ENCODE data around the gene SNRPB.
"Not testable (repeated sequence)": the region's sequence is repeated elsewhere in the genome, so short reads cannot be mapped to it uniquely, and the experiment has no call there.

Gene SNRPB

GRCh38 chr20:2470423-2471193 lies at the start of gene SNRPB:
SNRPB (minus strand) TSS chr20:2470789; CDS start chr20:2470690, 99 bp downstream.
- DNase-seq (ENCODE audit: low spot score), result peak; percentile 95

GRCh38 chr20:2519115-2519809 lies 48.7 kb upstream of the SNRPB start:
- no peak for DNase-seq (ENCODE audit: low spot score)

- DNase-seq (ENCODE audit: low spot score), result no peak
Observed at GRCh38 chr20:2518558-2518957, 48.0 kb upstream of the SNRPB start.

GRCh38 chr20:2518096-2518495 lies 47.5 kb upstream of the SNRPB start:
- DNase-seq (ENCODE audit: low spot score), result no peak

- DNase-seq (ENCODE audit: low spot score), result no peak
Observed at GRCh38 chr20:2516399-2516798, 45.8 kb upstream of the SNRPB start.

- no peak for DNase-seq (ENCODE audit: low spot score)
Observed at GRCh38 chr20:2515203-2515602, 44.6 kb upstream of the SNRPB start.

GRCh38 chr20:2509794-2510193 lies 39.2 kb upstream of the SNRPB start:
- DNase-seq (ENCODE audit: low spot score), result no peak

GRCh38 chr20:2509468-2509781 lies 38.8 kb upstream of the SNRPB start:
- DNase-seq (ENCODE audit: low spot score), result no peak

- peak; percentile 88 for DNase-seq (ENCODE audit: low spot score)
Observed at GRCh38 chr20:2508631-2509467, 38.3 kb upstream of the SNRPB start, which contains the start of gene ZNF343. ZNF343 (minus strand) TSS chr20:2508915; CDS start chr20:2493895, 15,020 bp downstream.

GRCh38 chr20:2507875-2508630 lies 37.5 kb upstream of the SNRPB start:
- DNase-seq (ENCODE audit: low spot score), result peak; percentile 41

GRCh38 chr20:2507464-2507863 lies 36.9 kb upstream of the SNRPB start:
- DNase-seq (ENCODE audit: low spot score), result peak; percentile 30

- not testable (repeated sequence) for DNase-seq (ENCODE audit: low spot score)
Observed at GRCh38 chr20:2506426-2506825, 35.8 kb upstream of the SNRPB start.

- not testable (repeated sequence) for DNase-seq (ENCODE audit: low spot score)
Observed at GRCh38 chr20:2504803-2505202, 34.2 kb upstream of the SNRPB start.

- DNase-seq (ENCODE audit: low spot score), result not testable (repeated sequence)
Observed at GRCh38 chr20:2502808-2503384, 32.3 kb upstream of the SNRPB start.

GRCh38 chr20:2485661-2486060 lies 15.1 kb upstream of the SNRPB start:
- peak; percentile 15 for DNase-seq (ENCODE audit: low spot score)

GRCh38 chr20:2485080-2485479 lies 14.5 kb upstream of the SNRPB start:
- DNase-seq (ENCODE audit: low spot score), result no peak

GRCh38 chr20:2483504-2483903 lies 12.9 kb upstream of the SNRPB start:
- DNase-seq (ENCODE audit: low spot score), result no peak

- DNase-seq (ENCODE audit: low spot score), result no peak
Observed at GRCh38 chr20:2480381-2480780, 9.8 kb upstream of the SNRPB start.

- DNase-seq (ENCODE audit: low spot score), result no peak
Observed at GRCh38 chr20:2476742-2477615, 6.4 kb upstream of the SNRPB start.

All from AG08396 (cell line).